ENCODE measurements around the gene PRKCZ.

The PRKCZ gene

DNA sequence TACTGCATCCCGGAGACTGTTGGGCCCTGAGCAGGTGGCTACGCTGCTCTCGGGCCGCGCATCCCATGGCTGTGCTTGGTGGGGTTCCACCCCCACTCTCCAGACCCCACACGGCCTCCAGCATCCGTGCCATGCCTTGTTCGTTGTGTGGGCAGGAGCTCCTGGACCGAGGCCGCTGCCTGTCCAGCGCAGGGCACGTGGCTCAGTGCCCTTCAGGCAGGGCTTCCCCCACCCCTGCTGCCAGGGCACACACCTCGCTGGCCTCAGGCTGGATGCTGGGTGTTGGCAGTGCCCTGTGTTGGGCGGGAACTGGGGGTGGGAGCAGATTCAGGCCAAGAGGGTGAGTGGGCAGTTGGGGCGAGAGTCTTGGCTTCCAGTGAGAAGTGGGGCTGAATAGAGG is 9.9 kb downstream of the PRKCZ start:
- in situ Hi-C loops (cut with HindIII; ENCODE audit: low sequenced_read_pairs) = no loop called here

DNA sequence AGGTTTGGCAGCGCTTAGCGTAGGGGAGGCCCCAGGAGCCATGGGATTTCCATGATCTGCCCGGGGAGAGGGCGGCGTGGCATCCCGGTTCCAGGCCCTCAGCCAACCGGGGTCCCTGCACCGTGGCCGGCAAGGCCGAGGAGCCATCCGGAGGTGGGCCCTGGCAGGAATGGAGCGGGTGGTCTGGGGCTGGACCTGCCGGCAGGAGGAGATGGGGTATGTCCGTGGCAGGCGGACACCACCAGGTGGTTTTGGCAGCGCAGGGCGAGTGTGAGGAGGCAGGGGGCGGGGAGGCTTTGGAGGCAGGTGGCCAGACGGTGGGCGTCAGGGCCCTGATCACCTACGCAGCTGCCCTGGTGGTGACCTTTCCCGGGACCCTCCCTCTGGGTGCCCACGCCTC is 10.3 kb downstream of the PRKCZ start:
- in situ Hi-C loops (cut with HindIII; ENCODE audit: low sequenced_read_pairs) = no loop called here

DNA sequence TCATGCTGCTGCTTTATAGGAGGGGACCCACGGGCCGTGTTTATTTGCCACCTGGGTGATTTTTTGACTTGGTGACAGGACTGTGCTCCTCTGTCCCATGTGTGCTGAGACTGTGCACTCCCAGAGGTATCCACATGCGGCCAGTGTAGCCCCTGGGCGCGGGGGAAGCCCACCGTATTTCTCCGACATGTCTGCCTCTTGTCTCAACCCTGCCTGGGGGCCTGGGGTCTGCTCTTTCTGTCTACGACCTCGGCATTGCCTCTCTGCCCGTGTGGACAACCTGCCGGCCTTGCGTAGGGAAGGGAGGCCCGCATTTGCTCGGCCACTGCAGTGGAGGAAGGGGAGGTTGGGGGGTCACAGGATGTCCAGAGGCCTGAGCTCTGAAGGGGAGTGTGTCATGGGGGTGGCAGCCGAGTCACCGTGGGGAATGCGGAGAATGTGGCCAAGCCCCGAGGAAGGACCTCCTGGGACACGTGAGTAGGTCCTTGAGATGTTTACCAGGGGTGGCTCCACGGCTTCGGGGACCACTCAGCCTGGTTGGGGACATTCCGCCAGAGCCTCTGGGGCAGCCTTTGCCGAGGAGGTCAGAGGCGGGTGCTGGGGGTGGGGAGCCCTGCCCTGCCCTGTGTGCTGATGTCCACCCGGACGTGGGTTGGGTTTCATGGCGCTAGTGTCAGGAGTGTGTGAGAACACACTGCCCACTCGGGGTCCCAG is 11.0 kb downstream of the PRKCZ start:
- in situ Hi-C loops (cut with HindIII; ENCODE audit: low sequenced_read_pairs) = no loop called here

DNA sequence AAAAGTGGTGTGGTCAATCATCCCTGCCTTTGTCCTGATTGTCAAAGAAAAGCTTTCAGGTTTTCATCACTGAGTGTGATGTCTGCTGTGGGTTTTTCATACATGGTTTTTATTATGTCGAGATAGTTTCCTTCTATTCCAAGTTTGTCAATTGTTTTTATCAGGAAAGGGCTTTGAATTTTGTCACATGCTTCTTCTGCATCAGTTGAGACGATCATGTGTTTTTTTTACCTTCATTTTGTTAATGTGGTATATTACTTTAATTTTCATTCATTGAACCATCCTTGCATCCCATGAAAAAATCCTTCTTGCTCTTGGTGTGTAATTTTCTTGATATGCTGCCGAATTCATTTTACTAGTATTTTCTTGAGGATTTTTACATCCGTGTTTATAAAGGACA is 15.5 kb downstream of the PRKCZ start:
- in situ Hi-C loops (cut with HindIII; ENCODE audit: low sequenced_read_pairs) = no loop called here

DNA sequence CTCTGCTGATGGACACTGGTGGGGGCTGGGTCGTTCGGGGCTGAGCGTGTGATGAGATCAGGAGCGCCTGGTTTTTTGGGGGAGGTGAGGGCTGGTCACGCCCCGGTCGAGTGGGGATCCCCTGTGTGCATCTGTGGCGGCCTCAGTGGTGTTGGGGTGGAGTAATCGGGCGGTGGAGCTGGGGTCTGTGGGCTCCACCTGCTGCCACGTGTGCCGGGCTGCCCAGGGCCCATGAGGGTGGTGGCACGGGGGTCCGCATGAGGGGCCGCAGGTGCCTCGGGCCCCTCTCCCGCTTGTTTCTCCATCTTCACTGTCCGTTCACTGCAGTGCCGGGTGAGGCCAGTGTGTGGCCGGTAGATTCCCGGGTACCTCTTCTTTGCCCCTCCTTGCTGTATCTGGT is 17.2 kb downstream of the PRKCZ start:
- in situ Hi-C loops (cut with HindIII; ENCODE audit: low sequenced_read_pairs) = no loop called here

DNA sequence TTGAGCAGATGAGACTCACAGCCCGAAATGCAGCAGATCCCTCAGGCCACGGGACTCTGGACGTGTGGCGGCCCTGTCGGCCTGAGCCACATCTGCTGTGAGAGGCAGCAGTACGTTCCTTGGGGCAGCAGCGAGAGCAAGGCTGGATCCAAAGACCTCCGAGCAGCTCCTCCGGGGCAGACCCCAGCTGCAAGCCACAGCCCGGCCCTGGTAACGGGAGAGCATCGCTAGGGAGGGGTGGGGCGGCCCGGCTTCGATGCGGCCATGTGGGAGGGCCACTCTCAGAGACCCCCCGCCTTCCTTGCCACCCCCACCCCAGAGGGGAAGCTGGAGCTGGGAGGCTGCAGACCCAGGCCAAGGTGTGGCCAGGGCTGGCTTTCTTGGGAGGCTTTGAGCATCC is 17.8 kb downstream of the PRKCZ start:
- in situ Hi-C loops (cut with HindIII; ENCODE audit: low sequenced_read_pairs) = no loop called here

DNA sequence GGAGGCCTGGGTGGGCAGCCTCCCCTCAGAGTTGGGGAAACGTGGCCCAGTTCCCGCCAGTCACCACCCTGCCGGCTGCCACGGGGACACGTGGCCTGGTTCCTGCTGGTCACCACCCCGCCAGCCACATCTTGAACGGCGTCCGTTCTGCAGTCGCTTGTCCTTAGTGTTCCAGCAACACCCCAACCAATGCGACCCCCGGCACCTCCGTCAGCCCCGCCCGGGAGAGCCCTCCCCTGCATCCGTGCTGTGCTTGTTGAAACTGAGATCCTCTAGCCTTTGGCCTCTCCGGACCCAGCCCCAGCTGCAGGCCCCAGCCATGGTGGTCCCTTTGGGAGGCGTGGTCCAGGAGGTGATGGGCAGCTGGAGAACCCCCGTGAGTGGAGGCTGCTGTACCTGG is 18.7 kb downstream of the PRKCZ start:
- in situ Hi-C loops (cut with HindIII; ENCODE audit: low sequenced_read_pairs) = no loop called here

DNA sequence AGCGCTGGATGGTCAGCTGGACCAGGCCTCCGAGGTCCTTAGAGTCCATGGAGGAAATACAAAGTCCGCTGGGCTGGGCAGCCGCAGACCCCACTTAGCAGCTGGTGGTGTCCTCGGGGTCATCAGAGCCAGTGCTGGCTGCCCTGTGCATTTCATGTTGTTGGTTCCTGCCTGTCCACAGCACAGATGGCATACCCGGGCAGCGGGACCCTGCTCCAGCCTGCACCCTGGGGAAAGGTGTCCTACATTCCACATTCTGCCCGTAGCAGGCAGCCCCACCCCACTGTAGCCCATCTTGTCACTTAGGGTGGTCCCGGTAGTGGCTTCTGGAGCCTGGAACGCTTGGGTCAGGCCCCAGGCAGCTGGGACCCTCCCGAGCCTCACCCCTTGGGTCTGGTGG is 19.8 kb downstream of the PRKCZ start:
- in situ Hi-C loops (cut with HindIII; ENCODE audit: low sequenced_read_pairs) = no loop called here

DNA sequence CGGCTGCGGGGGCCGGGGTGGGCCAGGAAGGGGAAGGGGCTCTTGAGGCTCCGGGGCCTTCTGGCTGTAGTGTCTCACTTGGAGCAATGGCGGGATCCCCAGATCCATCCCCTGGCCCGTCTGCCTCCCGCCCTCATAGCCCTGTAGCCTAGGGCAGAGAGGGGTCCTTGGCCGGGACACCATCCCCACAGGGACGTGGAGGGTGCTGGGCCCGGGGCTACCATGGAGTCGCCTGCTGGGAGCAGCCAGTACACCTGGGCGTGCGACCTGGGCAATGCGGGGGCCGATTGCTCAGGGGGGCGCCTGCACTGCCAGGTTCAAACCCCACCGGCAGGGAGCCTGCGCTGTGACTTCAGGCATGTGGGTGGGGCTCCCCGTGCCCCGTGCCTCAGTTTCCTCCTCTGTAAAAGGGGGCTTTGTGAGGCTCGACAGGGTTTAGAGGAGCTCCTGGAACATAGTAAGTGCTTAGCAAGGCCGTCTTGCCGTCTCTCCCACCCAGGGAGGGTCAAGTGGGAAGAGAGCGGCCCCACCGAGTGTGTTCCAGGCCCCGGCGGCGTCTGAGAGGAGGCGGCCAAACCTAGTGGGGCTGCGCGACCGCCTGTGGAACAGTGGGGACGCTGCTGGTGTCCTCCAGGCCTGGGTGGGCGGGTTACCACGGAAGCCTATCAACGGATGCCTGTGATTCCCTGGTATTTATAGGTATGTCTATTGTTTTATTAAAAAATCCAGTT is 20.8 kb downstream of the PRKCZ start:
- in situ Hi-C loops (cut with HindIII; ENCODE audit: low sequenced_read_pairs) = no loop called here

DNA sequence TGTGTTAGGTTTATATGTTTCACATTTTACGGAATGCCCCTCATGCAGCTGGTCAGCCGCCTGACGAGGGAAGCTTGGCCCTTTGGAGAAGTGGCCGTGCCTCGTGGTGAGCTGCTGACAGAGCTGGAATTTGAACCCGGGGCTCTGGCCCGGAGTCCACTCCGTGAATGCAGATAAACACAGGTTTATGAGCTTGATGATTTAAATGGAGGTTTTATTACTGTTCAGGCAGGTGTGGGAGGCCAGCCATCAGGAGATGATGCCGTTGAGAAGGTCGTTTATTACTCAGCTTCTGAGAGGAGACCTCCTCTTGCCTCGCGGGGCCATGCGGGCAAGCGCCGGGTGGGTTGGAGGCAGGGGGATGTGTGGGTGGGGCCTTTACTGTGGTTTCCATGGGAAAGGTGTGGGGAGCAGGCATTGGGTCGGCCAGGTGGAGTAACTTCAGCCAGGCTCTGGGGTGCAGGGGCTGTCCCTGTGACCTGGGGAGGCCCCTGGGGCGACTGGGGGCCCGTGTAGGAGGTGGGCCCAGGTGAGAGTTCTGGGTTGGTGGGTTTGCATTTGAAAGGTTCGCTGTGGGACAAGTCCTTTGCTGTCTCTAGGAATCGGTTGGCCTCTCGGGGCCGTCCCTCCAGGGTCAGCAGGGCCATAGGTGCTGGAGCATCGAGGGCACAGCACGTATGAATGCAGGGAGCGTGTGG is 22.0 kb downstream of the PRKCZ start:
- in situ Hi-C loops (cut with HindIII; ENCODE audit: low sequenced_read_pairs) = no loop called here

DNA sequence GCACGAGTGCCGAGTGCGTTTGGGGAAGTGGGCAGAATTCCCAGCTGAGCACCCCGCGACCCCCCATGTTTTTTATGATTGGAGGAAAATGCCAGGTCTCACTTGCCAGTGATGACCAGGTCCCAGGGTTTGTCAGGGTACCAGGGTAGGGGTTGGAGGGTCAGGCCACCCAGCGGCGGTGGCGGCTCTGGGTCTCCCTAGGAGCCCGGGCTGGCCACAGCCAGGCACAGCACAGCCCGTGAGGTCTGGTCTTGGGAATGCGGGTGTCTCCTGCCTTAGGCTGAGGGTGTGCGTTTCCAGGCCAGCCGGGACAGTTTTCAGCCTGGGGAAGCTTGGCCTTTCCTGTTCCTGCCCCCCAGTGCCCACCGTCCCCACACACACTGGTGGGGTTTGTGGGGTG is 22.7 kb downstream of the PRKCZ start:
- in situ Hi-C loops (cut with HindIII; ENCODE audit: low sequenced_read_pairs) = no loop called here

DNA sequence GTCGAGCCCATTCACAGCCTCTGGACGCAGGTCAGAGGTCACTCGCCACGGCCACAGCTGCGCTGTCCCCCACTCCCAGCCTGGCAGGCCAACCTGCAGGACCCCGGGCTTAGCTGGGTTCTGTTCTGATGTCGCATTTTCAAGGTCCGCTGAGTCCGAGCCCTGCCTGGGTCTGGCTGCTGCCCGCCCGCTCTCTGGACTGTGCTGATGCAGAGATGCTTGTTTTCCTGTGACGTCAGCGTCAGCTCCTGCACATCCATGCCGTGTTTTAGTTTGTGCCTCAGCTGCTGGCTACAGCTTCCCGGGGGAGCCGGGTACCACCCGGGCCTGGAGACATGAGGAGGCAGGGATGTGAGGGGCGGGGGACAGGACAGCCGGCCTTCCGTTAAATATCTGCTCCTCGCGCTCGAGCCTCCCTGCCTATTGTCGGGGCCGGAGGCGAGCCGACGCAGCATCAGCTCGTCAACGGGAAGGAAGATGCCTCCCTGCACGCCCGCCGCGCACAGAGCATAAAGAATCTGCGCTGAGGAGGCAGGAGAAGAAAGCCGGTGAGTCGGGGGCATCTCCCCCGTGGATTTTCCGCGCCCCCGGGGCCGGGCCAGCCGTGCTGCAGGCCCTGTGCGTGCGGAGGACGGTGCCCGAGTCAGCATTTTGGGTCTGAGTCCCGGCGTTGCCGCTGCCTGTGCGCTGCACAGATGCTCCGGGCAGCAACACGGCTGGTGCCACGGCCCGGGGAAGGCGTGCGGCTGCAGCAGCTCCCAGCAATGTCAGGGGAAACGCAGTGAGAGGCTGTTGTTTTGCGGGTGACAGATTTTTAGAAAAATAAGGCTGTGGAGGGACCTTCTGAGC is 23.4 kb downstream of the PRKCZ start:
- in situ Hi-C loops (cut with HindIII; ENCODE audit: low sequenced_read_pairs) = no loop called here

DNA sequence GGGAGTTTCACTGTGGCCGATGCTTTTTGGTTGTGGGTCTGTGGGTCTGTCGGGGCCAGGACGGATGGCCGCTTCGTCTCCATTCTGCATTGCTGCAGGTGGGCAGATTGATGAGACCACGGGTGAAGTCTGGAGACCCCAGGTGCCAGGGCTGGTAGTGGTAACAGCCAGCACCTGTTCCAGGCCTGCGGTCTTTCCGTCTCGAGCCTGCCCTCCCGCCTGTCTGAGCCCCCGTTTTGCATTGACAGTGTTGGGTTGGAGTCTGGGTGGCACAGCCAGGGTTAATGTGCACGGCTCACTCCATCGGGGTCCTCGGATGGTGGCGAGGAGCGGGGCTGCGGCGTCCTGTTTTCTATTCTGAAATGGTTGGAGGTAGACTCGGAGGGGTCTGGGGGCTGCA is 24.2 kb downstream of the PRKCZ start:
- in situ Hi-C loops (cut with HindIII; ENCODE audit: low sequenced_read_pairs) = no loop called here

DNA sequence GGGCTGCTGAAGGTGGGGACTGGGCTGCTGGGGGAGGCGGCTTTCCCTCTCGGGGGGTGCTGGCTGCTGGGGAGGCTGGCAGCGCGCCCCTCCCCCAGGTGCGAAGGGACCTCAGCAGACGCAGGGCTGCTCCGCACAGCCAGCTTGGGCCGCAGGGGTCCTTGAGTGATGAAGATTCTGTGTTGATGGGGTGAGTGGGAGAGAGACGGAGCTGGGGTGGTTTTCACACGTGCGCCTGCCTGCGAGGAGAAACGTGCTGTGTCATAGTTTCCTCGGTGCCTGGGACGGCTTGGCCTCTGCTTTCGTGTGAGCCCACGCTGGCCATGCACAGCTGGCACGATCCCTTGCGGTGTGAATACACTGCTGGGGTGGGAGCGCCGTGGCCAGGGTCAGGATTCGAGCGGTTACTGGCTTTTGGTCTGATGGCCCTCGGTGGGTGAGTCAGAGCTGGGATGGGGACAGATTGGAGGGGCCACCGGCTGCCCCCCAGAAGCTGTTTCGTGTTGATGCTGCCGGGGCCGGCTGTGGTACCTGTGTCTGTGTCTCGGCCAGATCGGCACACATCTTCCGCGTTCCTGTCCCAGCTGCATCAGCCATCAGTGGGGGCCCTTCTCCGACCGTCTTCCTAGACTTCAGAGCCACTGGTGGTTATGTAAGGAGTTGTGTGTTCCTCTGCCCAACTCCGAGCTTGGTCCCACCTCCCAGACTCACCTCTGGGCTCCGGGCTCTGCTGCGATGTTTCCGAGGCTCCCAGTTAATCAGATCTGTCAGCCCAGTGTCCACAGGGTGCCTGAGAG is 24.9 kb downstream of the PRKCZ start:
- in situ Hi-C loops (cut with HindIII; ENCODE audit: low sequenced_read_pairs) = no loop called here

DNA sequence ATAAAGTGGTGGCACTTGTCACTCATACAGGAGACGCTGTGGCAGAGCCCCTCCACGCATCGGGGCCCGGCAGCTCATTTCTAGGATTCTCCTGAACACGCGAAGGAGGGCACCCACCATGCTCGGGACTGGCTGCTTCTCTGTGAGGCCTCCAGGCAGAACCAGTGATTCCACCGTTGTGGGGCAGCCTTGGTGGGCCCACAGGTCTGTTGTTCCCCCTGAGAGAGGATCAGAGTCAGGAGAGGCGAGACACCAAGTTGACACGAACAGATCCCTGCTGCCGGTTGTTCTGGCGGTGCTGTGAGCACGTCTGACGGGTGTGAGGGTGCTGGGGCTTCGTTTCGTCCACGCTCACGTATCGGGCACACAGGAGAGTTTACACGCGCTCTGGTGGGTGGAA is 26.6 kb downstream of the PRKCZ start:
- in situ Hi-C loops (cut with HindIII; ENCODE audit: low sequenced_read_pairs) = no loop called here

DNA sequence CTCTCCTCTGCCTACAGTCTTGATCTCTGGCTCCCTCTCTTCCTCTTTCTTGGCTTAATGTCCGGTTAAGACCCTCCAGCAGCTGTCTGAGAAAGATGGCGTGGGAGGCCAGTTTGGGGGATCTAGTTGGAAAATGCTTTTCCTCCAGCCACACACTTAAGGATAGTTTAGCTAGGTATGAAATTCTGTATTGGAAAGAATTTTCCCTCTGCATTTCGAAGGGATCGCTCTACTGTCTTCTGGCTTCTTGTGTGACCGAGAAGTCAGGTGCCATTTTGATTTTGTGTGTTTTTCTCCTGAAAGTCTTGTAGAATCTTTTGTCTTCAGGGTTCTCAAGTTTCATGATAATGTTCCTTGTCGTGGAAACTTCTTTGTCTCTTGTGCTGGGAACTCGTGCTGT is 28.0 kb downstream of the PRKCZ start:
- in situ Hi-C loops (cut with HindIII; ENCODE audit: low sequenced_read_pairs) = no loop called here

DNA sequence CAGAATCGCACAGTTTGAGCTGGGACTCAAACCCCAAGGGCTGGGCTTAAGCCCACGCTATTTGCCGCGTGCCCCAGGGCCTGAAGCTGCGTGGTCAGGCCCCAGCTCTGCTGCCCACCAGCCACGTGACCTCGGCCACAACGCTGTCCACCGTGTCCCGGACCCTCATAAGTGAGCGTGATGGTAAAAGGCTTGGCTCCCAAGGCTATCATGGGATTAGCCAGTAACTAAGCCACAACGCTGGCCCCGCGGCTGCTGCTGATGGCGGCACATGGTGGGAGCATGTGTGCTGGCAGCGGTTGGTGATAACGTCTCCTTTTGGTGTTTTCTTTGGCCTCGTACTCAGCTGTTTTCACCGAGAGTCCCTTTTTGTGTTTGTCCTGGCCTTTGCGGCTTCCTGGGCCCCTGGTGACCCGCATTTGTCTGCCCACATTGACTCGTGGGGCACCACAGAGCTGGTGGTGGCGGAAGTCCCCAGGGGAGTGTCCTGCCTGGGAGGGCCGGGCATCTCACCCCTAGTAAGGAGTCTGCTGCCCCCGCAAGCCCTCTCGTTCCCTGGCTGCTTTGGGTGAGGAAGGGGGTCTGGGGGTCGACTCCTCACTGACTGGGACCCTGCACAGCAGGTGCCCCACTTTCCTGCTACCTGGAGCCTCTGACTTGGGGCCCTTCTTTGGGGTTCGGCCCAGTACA is 29.3 kb downstream of the PRKCZ start:
- in situ Hi-C loops (cut with HindIII; ENCODE audit: low sequenced_read_pairs) = no loop called here

DNA sequence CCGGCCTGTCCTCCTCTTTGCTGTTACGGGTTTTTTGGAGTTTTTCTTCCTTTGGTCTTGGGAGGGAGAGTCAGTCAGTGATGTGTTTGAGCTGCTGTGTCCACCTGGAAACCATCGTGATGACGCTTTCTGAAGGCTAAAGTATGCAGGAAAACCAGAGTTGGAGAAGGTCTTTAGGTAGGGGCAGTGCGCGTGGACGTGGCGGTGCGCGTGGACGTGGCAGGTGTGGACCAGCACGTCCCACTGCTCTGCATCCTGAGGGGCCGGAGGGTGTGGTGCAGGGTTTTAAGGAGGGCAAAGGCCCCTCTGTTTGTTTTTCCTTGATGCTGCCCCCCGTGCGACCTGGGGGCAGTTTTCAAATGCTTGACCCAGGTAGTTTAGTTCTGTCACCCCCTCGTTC is 29.9 kb downstream of the PRKCZ start:
- in situ Hi-C loops (cut with HindIII; ENCODE audit: low sequenced_read_pairs) = no loop called here

DNA sequence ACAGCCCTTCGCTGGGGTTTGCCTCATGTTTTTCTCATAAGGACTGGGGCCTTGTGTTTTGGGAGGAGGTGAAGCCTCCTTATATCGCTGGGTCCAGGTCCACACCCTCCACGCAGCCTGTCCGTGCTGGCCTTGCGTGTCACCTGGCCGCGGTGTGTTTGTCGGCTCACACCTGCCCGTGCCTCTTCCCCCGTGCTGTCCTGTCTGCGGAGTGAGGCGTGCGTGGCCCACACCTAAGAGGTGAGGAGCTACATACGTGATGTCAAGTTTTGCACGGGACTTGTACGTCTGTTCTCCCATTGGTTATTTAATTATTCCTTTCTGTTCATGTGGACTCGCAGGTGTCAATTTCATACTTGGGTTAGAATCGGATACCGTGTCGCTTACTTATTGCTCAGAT is 30.7 kb downstream of the PRKCZ start:
- in situ Hi-C loops (cut with HindIII; ENCODE audit: low sequenced_read_pairs) = no loop called here

DNA sequence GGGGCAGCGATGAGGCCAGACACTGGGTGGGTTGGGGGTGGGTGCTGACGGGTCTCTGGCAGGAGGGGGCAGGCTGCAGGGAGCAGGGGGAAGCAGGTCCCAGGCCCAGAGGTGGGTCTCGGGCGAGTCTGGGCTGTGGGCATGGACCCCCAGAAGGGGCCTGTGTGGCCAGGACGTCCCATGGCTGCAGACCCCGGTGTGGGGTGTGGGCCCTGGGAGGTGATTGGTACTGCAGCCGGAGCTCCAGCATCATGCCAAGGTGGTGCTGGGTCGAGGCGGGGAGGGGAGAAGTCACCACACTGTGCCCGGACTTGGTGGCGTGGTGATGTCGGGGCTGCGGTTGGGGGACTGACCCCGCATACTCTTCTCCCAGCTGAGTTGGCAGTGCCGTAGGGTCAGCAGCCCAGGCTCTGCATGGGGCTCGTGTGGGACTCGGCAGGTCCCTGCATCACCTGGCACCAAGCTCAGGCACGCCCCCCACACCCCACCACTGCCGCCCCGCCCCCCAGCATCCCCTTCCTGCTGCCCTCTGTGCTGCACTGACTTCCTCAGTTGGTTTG is 31.2 kb downstream of the PRKCZ start:
- in situ Hi-C loops (cut with HindIII; ENCODE audit: low sequenced_read_pairs) = no loop called here

Data from DLD1 (cell line).